ENCODE data around the gene SYTL5.

Gene SYTL5

GRCh38 chrX:38138900-38139299, 132.5 kb downstream of the SYTL5 start:
- DNase-seq (ENCODE audit: low spot score): no peak

DNA sequence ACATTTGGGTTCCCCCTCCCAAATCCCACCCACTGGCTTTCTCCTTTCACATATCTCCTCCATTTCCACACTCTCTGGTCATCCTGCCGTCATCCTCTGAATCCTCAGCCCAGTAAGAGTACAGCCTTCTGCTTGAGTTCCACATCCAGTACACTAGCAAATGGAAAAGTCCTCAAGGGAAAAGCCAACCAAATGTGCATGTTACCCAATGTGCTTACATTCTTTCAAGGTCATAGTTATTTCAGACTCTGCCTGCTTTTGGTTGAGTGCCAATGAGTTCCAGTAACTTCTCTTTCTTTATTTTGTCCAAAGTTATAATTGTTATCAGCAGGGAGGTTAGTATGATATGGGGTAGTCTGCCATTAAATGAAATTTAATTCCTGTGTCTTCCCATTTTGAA, 136.3 kb downstream of the SYTL5 start:
- DNase-seq (ENCODE audit: low spot score): no peak

- DNase-seq (ENCODE audit: low spot score): no peak
Observed at GRCh38 chrX:38149016-38149415, 142.7 kb downstream of the SYTL5 start.

DNA sequence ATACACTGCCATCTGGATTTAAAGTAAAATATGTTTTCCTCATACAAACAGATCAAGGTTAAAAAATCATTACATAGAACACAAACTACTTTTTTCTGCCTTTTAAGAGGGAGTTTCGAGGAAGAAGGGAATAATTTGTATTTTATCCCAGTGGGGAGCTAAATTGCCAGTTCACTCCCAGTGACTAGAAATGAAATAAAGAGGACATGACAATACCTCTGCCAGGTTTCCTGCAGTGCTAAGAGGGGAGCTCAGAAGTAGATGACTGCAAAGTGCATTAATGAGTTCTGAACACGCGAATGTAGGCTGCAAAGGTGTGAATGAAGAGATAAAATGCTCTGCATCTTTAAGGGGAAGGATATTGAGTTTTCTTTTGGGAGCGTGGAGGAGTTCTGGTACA, 144.6 kb downstream of the SYTL5 start:
- no peak for DNase-seq (ENCODE audit: low spot score)

DNA sequence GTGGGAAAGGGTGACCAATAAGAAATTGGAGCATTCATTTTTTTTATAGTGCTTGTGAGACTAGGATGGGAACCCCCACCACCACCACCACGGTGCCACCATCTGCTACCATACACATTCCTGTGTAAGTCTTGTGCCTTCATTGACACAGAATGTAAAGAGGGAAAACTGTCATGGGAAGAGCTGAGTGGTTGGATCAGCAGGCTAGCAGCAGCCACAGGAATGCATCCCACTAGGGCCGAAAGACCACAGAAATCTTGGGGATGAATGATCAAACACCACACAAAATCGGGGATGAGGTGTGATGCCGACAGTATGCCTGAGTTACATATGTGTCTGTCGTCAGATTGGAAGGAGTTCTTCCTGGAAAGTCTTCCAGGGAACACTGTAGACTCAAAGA, 145.1 kb downstream of the SYTL5 start:
- DNase-seq (ENCODE audit: low spot score): no peak

DNA sequence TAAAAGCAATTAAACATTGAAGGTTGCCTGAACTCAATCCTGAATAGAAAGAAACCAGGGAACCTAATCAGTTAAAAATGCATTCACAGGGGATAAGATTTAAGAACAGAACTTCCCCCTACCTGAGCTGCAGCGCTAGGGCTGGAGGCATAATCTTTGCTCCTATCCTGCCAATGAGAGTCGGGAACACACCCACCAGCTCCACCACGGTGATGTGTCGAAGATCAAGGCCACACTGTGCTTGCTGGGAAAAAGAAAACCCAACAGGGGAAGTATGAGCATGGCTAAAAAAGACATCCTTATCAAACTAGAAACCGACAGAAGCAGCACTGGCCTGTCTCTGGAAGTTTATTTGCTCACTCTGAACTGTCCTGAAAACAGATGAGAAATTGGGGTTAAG, 148.0 kb downstream of the SYTL5 start:
- no peak for DNase-seq (ENCODE audit: low spot score)

- no peak for DNase-seq (ENCODE audit: low spot score)
Observed at GRCh38 chrX:38154818-38155217, 148.5 kb downstream of the SYTL5 start.

DNA sequence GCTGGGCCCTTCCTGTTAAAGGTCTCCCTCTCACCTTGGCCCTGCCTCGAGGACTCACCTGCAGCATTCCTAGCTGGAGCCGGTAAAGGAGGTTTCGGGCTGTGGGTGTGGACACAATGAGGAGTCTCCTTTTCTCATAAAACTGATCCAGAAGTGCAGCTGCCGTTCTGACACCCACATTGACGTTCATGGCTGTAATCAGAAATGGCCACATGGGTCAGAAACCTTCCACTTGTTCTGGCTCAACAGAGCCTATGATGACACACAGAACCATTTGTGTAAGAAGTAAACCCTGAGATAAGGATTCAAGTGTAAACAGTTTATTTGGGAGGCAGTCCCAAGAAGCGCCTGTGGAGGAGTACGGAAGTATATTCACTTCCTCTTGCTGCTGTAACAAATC, 150.5 kb downstream of the SYTL5 start:
- DNase-seq (ENCODE audit: low spot score): no peak

DNA sequence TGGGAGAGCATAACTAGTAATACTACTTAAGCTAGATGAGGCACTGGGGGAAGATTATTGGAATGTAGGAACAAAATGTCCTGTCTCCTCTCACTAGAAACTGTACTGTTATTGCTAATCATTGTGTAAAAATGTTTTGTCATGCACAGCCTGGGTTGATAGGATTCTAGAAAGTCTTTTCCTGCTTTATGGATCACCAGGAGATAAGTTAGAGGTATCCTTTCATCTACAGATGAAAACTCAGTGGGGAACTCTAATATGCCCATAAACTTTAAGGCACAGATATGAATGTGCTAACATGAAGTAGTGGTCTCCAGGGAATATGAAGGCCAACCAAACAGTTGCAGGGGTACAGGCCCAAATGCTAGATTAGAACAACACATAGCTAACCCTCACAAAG, 156.8 kb downstream of the SYTL5 start:
- DNase-seq (ENCODE audit: low spot score): no peak

- DNase-seq (ENCODE audit: low spot score): no peak
Observed at GRCh38 chrX:38165023-38165422, 158.7 kb downstream of the SYTL5 start.

DNA sequence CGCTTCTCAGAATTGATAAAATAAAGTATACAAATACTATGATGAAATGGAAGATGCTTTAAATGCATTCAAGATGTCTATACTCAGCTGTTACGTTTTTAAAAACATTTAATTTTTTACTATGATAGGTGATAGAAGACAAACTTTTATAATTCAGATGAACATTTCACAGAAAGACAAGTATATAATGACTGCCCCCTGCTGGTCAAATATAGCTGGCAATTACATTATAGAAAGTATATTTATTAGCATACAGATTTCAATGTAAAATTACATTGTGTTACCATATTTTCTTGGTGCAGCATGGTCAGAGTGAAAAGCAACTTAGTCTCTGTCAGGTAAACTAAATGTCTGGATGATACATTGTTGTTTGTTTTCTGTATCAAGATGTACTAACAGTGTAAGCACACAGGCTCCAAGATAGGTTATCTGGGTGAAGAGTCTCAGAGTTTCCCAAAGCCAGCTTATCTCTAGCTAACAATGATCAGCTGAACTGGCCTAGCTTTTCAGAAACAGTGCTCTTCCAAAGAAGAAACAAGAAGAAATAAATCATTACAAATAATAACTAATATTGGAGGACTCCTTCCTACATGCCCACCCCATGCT, 160.2 kb downstream of the SYTL5 start:
- no peak for DNase-seq (ENCODE audit: low spot score)

- DNase-seq (ENCODE audit: low spot score): no peak
Observed at GRCh38 chrX:38170556-38170955, 164.2 kb downstream of the SYTL5 start.

GRCh38 chrX:38172596-38172995, 166.2 kb downstream of the SYTL5 start:
- DNase-seq (ENCODE audit: low spot score): no peak

DNA sequence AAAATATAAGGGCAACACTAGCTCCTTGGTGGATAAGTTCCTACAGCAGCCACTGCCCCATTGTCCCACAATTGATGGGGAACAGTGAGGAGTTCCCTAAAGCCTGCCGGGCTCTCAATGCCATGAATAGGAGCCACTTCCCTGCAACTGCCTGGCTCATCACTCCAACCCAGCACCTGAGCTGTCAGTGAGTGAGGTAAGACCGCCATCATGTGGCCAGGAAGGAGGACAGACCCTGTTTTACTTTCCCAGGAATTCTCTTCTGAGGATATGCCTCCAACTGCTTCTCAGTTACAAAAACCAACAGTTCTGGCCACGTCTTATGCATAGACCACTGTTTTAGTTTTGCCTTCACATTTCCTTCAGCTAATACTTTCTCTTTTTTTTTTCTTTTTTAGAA, 168.8 kb downstream of the SYTL5 start:
- peak; percentile 50 for DNase-seq (ENCODE audit: low spot score)

GRCh38 chrX:38178396-38178795, 172.0 kb downstream of the SYTL5 start:
- DNase-seq (ENCODE audit: low spot score): no peak

Measured in iPS-NIHi11 (cell line).